SK-N-SH treated with all-trans-retinoic acid at 6 μM for 48 hours (cell line): ENCODE data around the gene ZNF441.

Experiments used
- ATAC-seq: fragments of 200-7000 bp; cut with Tn5 transposase; 3 replicates; pipeline ENCODE4 v1.9.1; 2020; ENCODE audit warnings: mild to moderate bottlenecking, moderate library complexity
- ARNTL ChIP-seq: fragments of 450-650 bp; formaldehyde crosslinking; IDR thresholded peaks from 2 replicates; pipeline ENCODE4 v1.5.0; 2020; ENCODE audit warnings: low read depth, mild to moderate bottlenecking, moderate library complexity, borderline replicate concordance
- BACH2 ChIP-seq: fragments of 250-450 bp; sonication (Bioruptor Pico); IDR thresholded peaks from 2 replicates; pipeline ENCODE4 v1.9.0; 2021; ENCODE audit warnings: mild to moderate bottlenecking, borderline replicate concordance
- CSDC2 ChIP-seq: fragments of 250-450 bp; sonication (Bioruptor Pico); IDR thresholded peaks from 2 replicates; pipeline ENCODE4 v1.5.0; 2020; ENCODE audit warnings: mild to moderate bottlenecking, moderate library complexity
- ESRRG ChIP-seq: fragments of 250-450 bp; sonication (Bioruptor Pico); IDR thresholded peaks from 2 replicates; pipeline ENCODE4 v1.6.1; 2021; ENCODE audit warnings: mild to moderate bottlenecking
- GLIS3 ChIP-seq: fragments of 250-450 bp; sonication (Bioruptor Pico); IDR thresholded peaks from 2 replicates; pipeline ENCODE4 v1.5.0; 2020; ENCODE audit warnings: mild to moderate bottlenecking, moderate library complexity
- OSR1 ChIP-seq: fragments of 250-450 bp; sonication (Bioruptor Pico); IDR thresholded peaks from 2 replicates; pipeline ENCODE4 v1.8.0; 2022; ENCODE audit warnings: moderate library complexity, mild to moderate bottlenecking, inconsistent platforms
- PPARA ChIP-seq: fragments of 250-450 bp; sonication (Bioruptor Pico); IDR thresholded peaks from 2 replicates; pipeline ENCODE4 v1.5.0; 2020; ENCODE audit warnings: mild to moderate bottlenecking, borderline replicate concordance
- SNAI2 ChIP-seq: fragments of 250-450 bp; sonication (Bioruptor Pico); IDR thresholded peaks from 2 replicates; pipeline ENCODE4 v1.5.0; 2020; ENCODE audit warnings: mild to moderate bottlenecking, moderate library complexity
- TCF4 ChIP-seq: fragments of 250-450 bp; sonication (Bioruptor Pico); IDR thresholded peaks from 2 replicates; pipeline ENCODE4 v1.8.0; 2021; ENCODE audit warnings: mild to moderate bottlenecking, moderate library complexity, borderline replicate concordance
- TOX ChIP-seq: fragments of 250-450 bp; sonication (Bioruptor Pico); IDR thresholded peaks from 2 replicates; pipeline ENCODE4 v1.8.0; 2021; ENCODE audit warnings: mild to moderate bottlenecking, moderate library complexity, borderline replicate concordance
- ZC3H10 ChIP-seq: fragments of 250-450 bp; sonication (Bioruptor Pico); IDR thresholded peaks from 2 replicates; pipeline ENCODE4 v1.5.1; 2021; ENCODE audit warnings: mild to moderate bottlenecking, moderate library complexity
- ZFP3 ChIP-seq: fragments of 250-450 bp; sonication (Bioruptor Pico); IDR thresholded peaks from 2 replicates; pipeline ENCODE4 v1.5.0; 2020; ENCODE audit warnings: mild to moderate bottlenecking, moderate library complexity
- ZFP30 ChIP-seq: fragments of 450-650 bp; formaldehyde crosslinking; IDR thresholded peaks from 2 replicates; pipeline ENCODE4 v1.5.0; 2022; ENCODE audit warnings: mild to moderate bottlenecking, moderate library complexity
- ZNF565 ChIP-seq: fragments of 450-650 bp; formaldehyde crosslinking; conservative IDR thresholded peaks from 2 replicates; pipeline ENCODE4 v1.5.0; 2020; ENCODE audit warnings: low read depth, mild to moderate bottlenecking, moderate library complexity
- TF ChIP-seq, protein P1 (sequence below): fragments of 250-450 bp; sonication (Bioruptor Pico); IDR thresholded peaks from 2 replicates; pipeline ENCODE4 v1.8.0; 2021; ENCODE audit warnings: low read depth, mild to moderate bottlenecking, moderate library complexity, borderline replicate concordance
- TF ChIP-seq, protein P2 (sequence below): fragments of 250-450 bp; sonication (Bioruptor Pico); IDR thresholded peaks from 2 replicates; pipeline ENCODE4 v1.5.1; 2021; ENCODE audit warnings: mild to moderate bottlenecking, moderate library complexity
- TF ChIP-seq, protein P3 (sequence below): fragments of 250-450 bp; sonication (Bioruptor Pico); IDR thresholded peaks from 2 replicates; pipeline ENCODE4 v1.8.0; 2020; ENCODE audit warnings: mild to moderate bottlenecking, moderate library complexity, borderline replicate concordance
- TF ChIP-seq, protein P4 (sequence below): fragments of 250-450 bp; sonication (Bioruptor Pico); IDR thresholded peaks from 2 replicates; pipeline ENCODE4 v1.5.1; 2020; ENCODE audit warnings: low read depth, mild to moderate bottlenecking, moderate library complexity
- TF ChIP-seq, protein P5 (sequence below): fragments of 250-450 bp; sonication (Bioruptor Pico); IDR thresholded peaks from 2 replicates; pipeline ENCODE4 v1.5.0; 2020; ENCODE audit warnings: mild to moderate bottlenecking, moderate library complexity

The ZNF441 gene

DNA sequence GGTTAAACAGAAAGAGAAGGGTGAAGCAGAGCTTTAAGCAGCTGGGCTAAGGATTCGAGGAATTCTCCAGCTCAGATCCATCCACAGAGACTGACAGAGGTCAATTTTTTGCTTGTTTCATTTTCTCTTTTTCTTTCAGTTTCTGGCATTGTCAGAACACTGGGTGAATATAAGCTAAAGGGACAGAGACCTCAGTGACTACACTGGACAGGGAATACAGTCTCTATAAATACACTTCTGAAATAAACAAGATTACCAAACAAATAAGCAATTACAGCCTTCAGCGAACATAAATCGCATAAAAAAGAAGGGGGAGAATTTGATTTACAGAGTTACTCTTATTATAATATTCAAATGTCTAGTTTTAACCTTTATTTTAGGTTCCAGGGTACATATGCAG, 3.7 kb upstream of the ZNF441 start:
- TF ChIP-seq, protein P1, sequence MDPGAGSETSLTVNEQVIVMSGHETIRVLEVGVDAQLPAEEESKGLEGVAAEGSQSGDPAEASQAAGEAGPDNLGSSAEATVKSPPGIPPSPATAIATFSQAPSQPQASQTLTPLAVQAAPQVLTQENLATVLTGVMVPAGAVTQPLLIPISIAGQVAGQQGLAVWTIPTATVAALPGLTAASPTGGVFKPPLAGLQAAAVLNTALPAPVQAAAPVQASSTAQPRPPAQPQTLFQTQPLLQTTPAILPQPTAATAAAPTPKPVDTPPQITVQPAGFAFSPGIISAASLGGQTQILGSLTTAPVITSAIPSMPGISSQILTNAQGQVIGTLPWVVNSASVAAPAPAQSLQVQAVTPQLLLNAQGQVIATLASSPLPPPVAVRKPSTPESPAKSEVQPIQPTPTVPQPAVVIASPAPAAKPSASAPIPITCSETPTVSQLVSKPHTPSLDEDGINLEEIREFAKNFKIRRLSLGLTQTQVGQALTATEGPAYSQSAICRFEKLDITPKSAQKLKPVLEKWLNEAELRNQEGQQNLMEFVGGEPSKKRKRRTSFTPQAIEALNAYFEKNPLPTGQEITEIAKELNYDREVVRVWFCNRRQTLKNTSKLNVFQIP (CRISPR knock-in tag): no peak
- TF ChIP-seq BACH2 (CRISPR knock-in tag) (no peak), ZNF565 (CRISPR knock-in tag) (no peak), PPARA (CRISPR knock-in tag) (no peak), GLIS3 (CRISPR knock-in tag) (no peak), ARNTL (no peak)
- TF ChIP-seq, all 23 proteins: peak for 0
- no peak for ATAC-seq

DNA sequence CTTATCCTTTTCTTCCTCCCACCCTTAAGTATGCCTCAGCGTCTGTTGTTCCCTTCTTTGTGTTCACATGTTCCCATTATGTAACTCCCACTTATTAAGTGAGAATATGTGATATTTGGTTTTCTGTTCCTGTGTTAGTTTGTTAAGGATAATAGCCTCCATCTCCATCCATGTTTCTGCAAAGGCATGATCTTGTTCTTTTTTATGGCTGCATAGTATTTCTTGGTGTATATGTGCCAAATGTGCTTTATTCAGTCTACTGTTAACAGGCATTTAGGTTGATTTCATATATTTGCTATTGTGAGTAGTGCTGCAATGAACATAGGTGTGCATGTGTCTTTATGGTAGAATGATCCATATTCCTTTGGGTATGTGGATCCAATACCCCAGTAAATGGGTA, 3.2 kb upstream of the ZNF441 start:
- TF ChIP-seq, protein P2, sequence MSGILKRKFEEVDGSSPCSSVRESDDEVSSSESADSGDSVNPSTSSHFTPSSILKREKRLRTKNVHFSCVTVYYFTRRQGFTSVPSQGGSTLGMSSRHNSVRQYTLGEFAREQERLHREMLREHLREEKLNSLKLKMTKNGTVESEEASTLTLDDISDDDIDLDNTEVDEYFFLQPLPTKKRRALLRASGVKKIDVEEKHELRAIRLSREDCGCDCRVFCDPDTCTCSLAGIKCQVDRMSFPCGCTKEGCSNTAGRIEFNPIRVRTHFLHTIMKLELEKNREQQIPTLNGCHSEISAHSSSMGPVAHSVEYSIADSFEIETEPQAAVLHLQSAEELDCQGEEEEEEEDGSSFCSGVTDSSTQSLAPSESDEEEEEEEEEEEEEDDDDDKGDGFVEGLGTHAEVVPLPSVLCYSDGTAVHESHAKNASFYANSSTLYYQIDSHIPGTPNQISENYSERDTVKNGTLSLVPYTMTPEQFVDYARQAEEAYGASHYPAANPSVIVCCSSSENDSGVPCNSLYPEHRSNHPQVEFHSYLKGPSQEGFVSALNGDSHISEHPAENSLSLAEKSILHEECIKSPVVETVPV: no peak
- TF ChIP-seq, protein P1 (CRISPR knock-in tag): no peak
- no peak for TF ChIP-seq ZFP30
- TF ChIP-seq CSDC2 (CRISPR knock-in tag): no peak
- TF ChIP-seq ZFP3: no peak
- TF ChIP-seq ZC3H10 (CRISPR knock-in tag): no peak
- no peak for TF ChIP-seq BACH2 (CRISPR knock-in tag)
- no peak for TF ChIP-seq ESRRG (CRISPR knock-in tag)
- no peak for TF ChIP-seq GLIS3 (CRISPR knock-in tag)
- no peak for TF ChIP-seq TOX (CRISPR knock-in tag)
- TF ChIP-seq, protein P3, sequence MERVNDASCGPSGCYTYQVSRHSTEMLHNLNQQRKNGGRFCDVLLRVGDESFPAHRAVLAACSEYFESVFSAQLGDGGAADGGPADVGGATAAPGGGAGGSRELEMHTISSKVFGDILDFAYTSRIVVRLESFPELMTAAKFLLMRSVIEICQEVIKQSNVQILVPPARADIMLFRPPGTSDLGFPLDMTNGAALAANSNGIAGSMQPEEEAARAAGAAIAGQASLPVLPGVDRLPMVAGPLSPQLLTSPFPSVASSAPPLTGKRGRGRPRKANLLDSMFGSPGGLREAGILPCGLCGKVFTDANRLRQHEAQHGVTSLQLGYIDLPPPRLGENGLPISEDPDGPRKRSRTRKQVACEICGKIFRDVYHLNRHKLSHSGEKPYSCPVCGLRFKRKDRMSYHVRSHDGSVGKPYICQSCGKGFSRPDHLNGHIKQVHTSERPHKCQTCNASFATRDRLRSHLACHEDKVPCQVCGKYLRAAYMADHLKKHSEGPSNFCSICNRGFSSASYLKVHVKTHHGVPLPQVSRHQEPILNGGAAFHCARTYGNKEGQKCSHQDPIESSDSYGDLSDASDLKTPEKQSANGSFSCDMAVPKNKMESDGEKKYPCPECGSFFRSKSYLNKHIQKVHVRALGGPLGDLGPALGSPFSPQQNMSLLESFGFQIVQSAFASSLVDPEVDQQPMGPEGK (CRISPR knock-in tag): no peak
- no peak for TF ChIP-seq TCF4 (CRISPR knock-in tag)
- TF ChIP-seq, protein P4, sequence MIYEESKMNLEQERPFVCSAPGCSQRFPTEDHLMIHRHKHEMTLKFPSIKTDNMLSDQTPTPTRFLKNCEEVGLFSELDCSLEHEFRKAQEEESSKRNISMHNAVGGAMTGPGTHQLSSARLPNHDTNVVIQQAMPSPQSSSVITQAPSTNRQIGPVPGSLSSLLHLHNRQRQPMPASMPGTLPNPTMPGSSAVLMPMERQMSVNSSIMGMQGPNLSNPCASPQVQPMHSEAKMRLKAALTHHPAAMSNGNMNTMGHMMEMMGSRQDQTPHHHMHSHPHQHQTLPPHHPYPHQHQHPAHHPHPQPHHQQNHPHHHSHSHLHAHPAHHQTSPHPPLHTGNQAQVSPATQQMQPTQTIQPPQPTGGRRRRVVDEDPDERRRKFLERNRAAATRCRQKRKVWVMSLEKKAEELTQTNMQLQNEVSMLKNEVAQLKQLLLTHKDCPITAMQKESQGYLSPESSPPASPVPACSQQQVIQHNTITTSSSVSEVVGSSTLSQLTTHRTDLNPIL (CRISPR knock-in tag): no peak
- TF ChIP-seq, protein P5, sequence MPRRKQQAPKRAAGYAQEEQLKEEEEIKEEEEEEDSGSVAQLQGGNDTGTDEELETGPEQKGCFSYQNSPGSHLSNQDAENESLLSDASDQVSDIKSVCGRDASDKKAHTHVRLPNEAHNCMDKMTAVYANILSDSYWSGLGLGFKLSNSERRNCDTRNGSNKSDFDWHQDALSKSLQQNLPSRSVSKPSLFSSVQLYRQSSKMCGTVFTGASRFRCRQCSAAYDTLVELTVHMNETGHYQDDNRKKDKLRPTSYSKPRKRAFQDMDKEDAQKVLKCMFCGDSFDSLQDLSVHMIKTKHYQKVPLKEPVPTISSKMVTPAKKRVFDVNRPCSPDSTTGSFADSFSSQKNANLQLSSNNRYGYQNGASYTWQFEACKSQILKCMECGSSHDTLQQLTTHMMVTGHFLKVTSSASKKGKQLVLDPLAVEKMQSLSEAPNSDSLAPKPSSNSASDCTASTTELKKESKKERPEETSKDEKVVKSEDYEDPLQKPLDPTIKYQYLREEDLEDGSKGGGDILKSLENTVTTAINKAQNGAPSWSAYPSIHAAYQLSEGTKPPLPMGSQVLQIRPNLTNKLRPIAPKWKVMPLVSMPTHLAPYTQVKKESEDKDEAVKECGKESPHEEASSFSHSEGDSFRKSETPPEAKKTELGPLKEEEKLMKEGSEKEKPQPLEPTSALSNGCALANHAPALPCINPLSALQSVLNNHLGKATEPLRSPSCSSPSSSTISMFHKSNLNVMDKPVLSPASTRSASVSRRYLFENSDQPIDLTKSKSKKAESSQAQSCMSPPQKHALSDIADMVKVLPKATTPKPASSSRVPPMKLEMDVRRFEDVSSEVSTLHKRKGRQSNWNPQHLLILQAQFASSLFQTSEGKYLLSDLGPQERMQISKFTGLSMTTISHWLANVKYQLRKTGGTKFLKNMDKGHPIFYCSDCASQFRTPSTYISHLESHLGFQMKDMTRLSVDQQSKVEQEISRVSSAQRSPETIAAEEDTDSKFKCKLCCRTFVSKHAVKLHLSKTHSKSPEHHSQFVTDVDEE: no peak
- TF ChIP-seq ZNF565 (CRISPR knock-in tag): no peak
- TF ChIP-seq SNAI2: no peak
- no peak for TF ChIP-seq ARNTL
- ATAC-seq: no peak

- peak; percentile 52 for ATAC-seq
- TF ChIP-seq ESRRG (CRISPR knock-in tag) (no peak), OSR1 (CRISPR knock-in tag) (no peak), TOX (CRISPR knock-in tag) (no peak), PPARA (CRISPR knock-in tag) (no peak), GLIS3 (CRISPR knock-in tag) (no peak), TCF4 (CRISPR knock-in tag) (no peak)
- TF ChIP-seq, protein P5: no peak
Measured at GRCh38 chr19:11767633-11768133, 883 bp downstream of the ZNF441 start.
